NAMALWA (cell line): Measurements from ENCODE around the gene DNAH8.

Source experiments
- DNase-seq: peaks from one replicate; pipeline ENCODE4 v3.0.0-alpha.2; 2015; ENCODE audit warnings: low spot score

Gene DNAH8

GRCh38 chr6:38974389-38975151 is 259.5 kb downstream of the DNAH8 start:
- no peak for DNase-seq

- DNase-seq: no peak
Observed at GRCh38 chr6:38975621-38976049, 260.5 kb downstream of the DNAH8 start.

- DNase-seq: no peak
Observed at GRCh38 chr6:38976051-38976450, 260.9 kb downstream of the DNAH8 start.

GRCh38 chr6:38976801-38977500 is 261.8 kb downstream of the DNAH8 start:
- no peak for DNase-seq

GRCh38 chr6:38978139-38978704 is 263.1 kb downstream of the DNAH8 start:
- no peak for DNase-seq

- no peak for DNase-seq
Observed at GRCh38 chr6:38982470-38982869, 267.4 kb downstream of the DNAH8 start.

GRCh38 chr6:38984723-38985122 is 269.6 kb downstream of the DNAH8 start:
- no peak for DNase-seq

- no peak for DNase-seq
Observed at GRCh38 chr6:38985839-38986238, 270.7 kb downstream of the DNAH8 start.

GRCh38 chr6:38987503-38987902 is 272.4 kb downstream of the DNAH8 start:
- DNase-seq: no peak

GRCh38 chr6:38988736-38989449 is 273.8 kb downstream of the DNAH8 start:
- no peak for DNase-seq

GRCh38 chr6:38990475-38990874 is 275.4 kb downstream of the DNAH8 start:
- DNase-seq: no peak

GRCh38 chr6:38996676-38997075 is 281.6 kb downstream of the DNAH8 start:
- no peak for DNase-seq

GRCh38 chr6:38997128-38997761 is 282.1 kb downstream of the DNAH8 start:
- DNase-seq: peak; percentile 51

GRCh38 chr6:39003072-39003471 is 288.0 kb downstream of the DNAH8 start:
- peak; percentile 31 for DNase-seq

- DNase-seq: no peak
Observed at GRCh38 chr6:39003492-39003891, 288.4 kb downstream of the DNAH8 start.

GRCh38 chr6:39004801-39005200 is 289.7 kb downstream of the DNAH8 start:
- DNase-seq: no peak

- peak; percentile 27 for DNase-seq
Observed at GRCh38 chr6:39005774-39006173, 290.7 kb downstream of the DNAH8 start.

- DNase-seq: no peak
Observed at GRCh38 chr6:39007575-39007974, 292.5 kb downstream of the DNAH8 start.

GRCh38 chr6:39008737-39009136 is 293.6 kb downstream of the DNAH8 start:
- DNase-seq: no peak

- no peak for DNase-seq
Observed at GRCh38 chr6:39009476-39009875, 294.4 kb downstream of the DNAH8 start.

- no peak for DNase-seq
Observed at GRCh38 chr6:39016839-39017546, 301.9 kb downstream of the DNAH8 start.

GRCh38 chr6:39017547-39017880 is 302.4 kb downstream of the DNAH8 start:
- DNase-seq: no peak
